GM23338 (cell line): ENCODE data around the gene UQCRC1. TPM values are rescaled to one million over a fixed set of nuclear protein-coding genes. Genes with fewer than 3 reads are reported as not detected.

Experiments used
- ATAC-seq: fragments of 200-7000 bp; cut with Tn5 transposase; 3 replicates; pipeline ENCODE4 v1.9.1; 2020
- DNase-seq: peaks from one replicate; pipeline ENCODE4 v3.0.0-alpha.2; 2015; ENCODE audit warnings: low spot score
- H2AFZ ChIP-seq: fragments of 200-600 bp; sonication (generic); 2 replicates; pipeline ENCODE4 v1.8.0; 2016; ENCODE audit warnings: antibody characterized with exemption, mild to moderate bottlenecking, moderate library complexity
- H3F3A ChIP-seq: fragments of 200-600 bp; sonication (generic); replicated peaks from 2 replicates; pipeline ENCODE4 v1.8.0; 2017; ENCODE audit warnings: antibody characterized with exemption, mixed run types, low read depth
- H3K27ac ChIP-seq: fragments of 200-600 bp; sonication (generic); 2 replicates; pipeline ENCODE4 v1.6.1; 2016; ENCODE audit warnings: low read depth
- H3K27me3 ChIP-seq: fragments of 200-600 bp; sonication (generic); 2 replicates; pipeline ENCODE4 v1.8.0; 2016; ENCODE audit warnings: mild to moderate bottlenecking, mixed run types, moderate library complexity; ENCODE audit not compliant: insufficient read depth
- H3K36me3 ChIP-seq: fragments of 200-600 bp; sonication (generic); 2 replicates; pipeline ENCODE4 v1.8.0; 2016; ENCODE audit warnings: mild to moderate bottlenecking; ENCODE audit not compliant: insufficient read depth
- H3K4me1 ChIP-seq: fragments of 200-600 bp; sonication (generic); 2 replicates; pipeline ENCODE4 v1.8.0; 2016; ENCODE audit warnings: mild to moderate bottlenecking, moderate library complexity; ENCODE audit not compliant: insufficient read depth
- H3K4me2 ChIP-seq: fragments of 200-600 bp; sonication (generic); 2 replicates; pipeline ENCODE4 v1.7.1; 2017; ENCODE audit warnings: mixed run types
- H3K4me3 ChIP-seq: fragments of 200-600 bp; sonication (generic); 2 replicates; pipeline ENCODE4 v1.6.1; 2016; ENCODE audit warnings: mixed run types
- H3K79me2 ChIP-seq: fragments of 200-600 bp; sonication (generic); replicated peaks from 2 replicates; pipeline ENCODE4 v1.8.0; 2017; ENCODE audit warnings: mild to moderate bottlenecking; ENCODE audit not compliant: insufficient read depth
- H3K9me2 ChIP-seq: fragments of 200-600 bp; sonication (generic); 2 replicates; pipeline ENCODE4 v1.8.0; 2017; ENCODE audit not compliant: insufficient read depth
- H4K20me1 ChIP-seq: fragments of 200-600 bp; sonication (generic); replicated peaks from 2 replicates; pipeline ENCODE4 v1.8.0; 2017; ENCODE audit warnings: mild to moderate bottlenecking; ENCODE audit not compliant: insufficient read depth
- H3K27ac Mint-ChIP-seq: 2 replicates; pipeline ENCODE4 v1.8.0; 2020; ENCODE audit warnings: inconsistent platforms, mild to moderate bottlenecking, moderate library complexity, mixed read lengths
- H3K27me3 Mint-ChIP-seq: 3 replicates; pipeline ENCODE4 v1.8.0; 2022; ENCODE audit warnings: low read depth, mild to moderate bottlenecking, moderate library complexity, mixed read lengths, inconsistent platforms; ENCODE audit not compliant: insufficient read depth, poor library complexity
- H3K36me3 Mint-ChIP-seq: 3 replicates; pipeline ENCODE4 v1.8.0; 2021; ENCODE audit warnings: low read depth, mild to moderate bottlenecking, inconsistent platforms, moderate library complexity, mixed read lengths
- H3K4me1 Mint-ChIP-seq: 3 replicates; pipeline ENCODE4 v1.8.0; 2020; ENCODE audit warnings: mild to moderate bottlenecking, inconsistent platforms, mixed read lengths
- H3K4me3 Mint-ChIP-seq: 3 replicates; pipeline ENCODE4 v1.8.0; 2021; ENCODE audit warnings: moderate library complexity, mild to moderate bottlenecking, inconsistent platforms, mixed read lengths
- H3K9me3 Mint-ChIP-seq: 3 replicates; pipeline ENCODE4 v1.8.0; 2020; ENCODE audit warnings: moderate library complexity, mild to moderate bottlenecking, inconsistent platforms, mixed read lengths
- CREB1 ChIP-seq: fragments of 250-450 bp; sonication (Bioruptor Pico); IDR thresholded peaks from 2 replicates; pipeline ENCODE4 v1.5.0; 2020; ENCODE audit warnings: low read depth, mild to moderate bottlenecking, moderate library complexity
- CTCF ChIP-seq, 2 experiments: fragments of 200-600 bp in 1 of 2; sonication (generic) in 1 of 2; conservative IDR thresholded peaks; 2 replicates each; pipeline versions ENCODE4 v1.5.1 to v1.6.1; 2016 to 2017; ENCODE audit warnings: antibody characterized with exemption in 2 of 2, low read depth in 2 of 2, mild to moderate bottlenecking in 2 of 2, moderate library complexity in 1 of 2
- EZH2 ChIP-seq: fragments of 200-600 bp; sonication (generic); IDR thresholded peaks from one replicate; pipeline ENCODE4 v1.8.0; 2017; ENCODE audit warnings: antibody characterized with exemption, mild to moderate bottlenecking, low read depth; ENCODE audit not compliant: unreplicated experiment
- EZH2phosphoT487 ChIP-seq: fragments of 200-600 bp; sonication (generic); IDR thresholded peaks from one replicate; pipeline ENCODE4 v1.8.1; 2018; ENCODE audit warnings: antibody characterized with exemption; ENCODE audit not compliant: unreplicated experiment
- NANOG ChIP-seq: IDR thresholded peaks from 2 replicates; pipeline ENCODE4 v1.6.1; 2016; ENCODE audit warnings: antibody characterized with exemption, borderline replicate concordance
- POLR2AphosphoS5 ChIP-seq: IDR thresholded peaks from 2 replicates; pipeline ENCODE4 v1.6.1; 2016; ENCODE audit warnings: antibody characterized with exemption, low read depth
- STAT1 ChIP-seq: IDR thresholded peaks from one replicate; pipeline ENCODE4 v1.6.1; 2016; ENCODE audit warnings: antibody characterized with exemption; ENCODE audit not compliant: unreplicated experiment
- ZNF331 ChIP-seq: fragments of 250-450 bp; sonication (Bioruptor Pico); IDR thresholded peaks from 2 replicates; pipeline ENCODE4 v1.5.0; 2020; ENCODE audit warnings: low read depth, mild to moderate bottlenecking, moderate library complexity
- polyA plus RNA-seq: library from polyadenylated mRNA; unstranded; fragments of >200 nt; fragmentation: Nextera tagmentation; extraction: Ambion mirVana; gene quantifications from 2 replicates; pipeline ENCODE4 v1.2.1, GENCODE V29; 2016
- total RNA-seq: library from RNA; depleted of rRNA; stranded (reverse); fragments of >200 nt; shearing (Covaris generic); gene quantifications from 2 replicates; pipeline ENCODE4 v1.2.3, GENCODE V29; 2014
- TF ChIP-seq, protein P1 (sequence below): fragments of 250-450 bp; sonication (Bioruptor Pico); IDR thresholded peaks from 2 replicates; pipeline ENCODE4 v1.5.0; 2020; ENCODE audit warnings: mild to moderate bottlenecking, moderate library complexity
- TF ChIP-seq, protein P2 (sequence below): IDR thresholded peaks from one replicate; pipeline ENCODE4 v1.6.1; 2018; ENCODE audit warnings: antibody characterized with exemption; ENCODE audit not compliant: unreplicated experiment

The UQCRC1 gene
- total and polyA plus RNA-seq, 2 experiments from 2014 or later: 232 to 439 TPM

DNA sequence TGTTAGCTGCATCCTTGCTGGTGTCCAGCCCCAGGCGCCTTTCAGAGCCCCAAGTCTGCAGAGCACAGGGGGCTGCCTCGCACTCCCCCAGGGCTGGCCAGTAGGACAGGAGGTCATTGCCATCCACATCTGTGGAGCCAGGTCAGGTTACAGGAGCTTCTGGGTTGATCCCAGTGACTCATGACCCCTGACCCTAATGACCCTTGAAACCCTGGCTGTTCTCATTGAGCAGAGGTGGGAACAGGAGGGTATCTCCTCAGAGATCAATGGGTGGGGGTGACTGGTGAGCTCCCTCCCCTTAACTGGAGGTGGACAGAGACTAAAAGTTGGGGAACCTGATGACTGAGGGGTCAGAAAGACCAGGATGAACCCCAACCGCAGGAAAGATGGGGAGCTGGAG, 31.9 kb upstream of the UQCRC1 start (continued):
- TF ChIP-seq, protein P1, sequence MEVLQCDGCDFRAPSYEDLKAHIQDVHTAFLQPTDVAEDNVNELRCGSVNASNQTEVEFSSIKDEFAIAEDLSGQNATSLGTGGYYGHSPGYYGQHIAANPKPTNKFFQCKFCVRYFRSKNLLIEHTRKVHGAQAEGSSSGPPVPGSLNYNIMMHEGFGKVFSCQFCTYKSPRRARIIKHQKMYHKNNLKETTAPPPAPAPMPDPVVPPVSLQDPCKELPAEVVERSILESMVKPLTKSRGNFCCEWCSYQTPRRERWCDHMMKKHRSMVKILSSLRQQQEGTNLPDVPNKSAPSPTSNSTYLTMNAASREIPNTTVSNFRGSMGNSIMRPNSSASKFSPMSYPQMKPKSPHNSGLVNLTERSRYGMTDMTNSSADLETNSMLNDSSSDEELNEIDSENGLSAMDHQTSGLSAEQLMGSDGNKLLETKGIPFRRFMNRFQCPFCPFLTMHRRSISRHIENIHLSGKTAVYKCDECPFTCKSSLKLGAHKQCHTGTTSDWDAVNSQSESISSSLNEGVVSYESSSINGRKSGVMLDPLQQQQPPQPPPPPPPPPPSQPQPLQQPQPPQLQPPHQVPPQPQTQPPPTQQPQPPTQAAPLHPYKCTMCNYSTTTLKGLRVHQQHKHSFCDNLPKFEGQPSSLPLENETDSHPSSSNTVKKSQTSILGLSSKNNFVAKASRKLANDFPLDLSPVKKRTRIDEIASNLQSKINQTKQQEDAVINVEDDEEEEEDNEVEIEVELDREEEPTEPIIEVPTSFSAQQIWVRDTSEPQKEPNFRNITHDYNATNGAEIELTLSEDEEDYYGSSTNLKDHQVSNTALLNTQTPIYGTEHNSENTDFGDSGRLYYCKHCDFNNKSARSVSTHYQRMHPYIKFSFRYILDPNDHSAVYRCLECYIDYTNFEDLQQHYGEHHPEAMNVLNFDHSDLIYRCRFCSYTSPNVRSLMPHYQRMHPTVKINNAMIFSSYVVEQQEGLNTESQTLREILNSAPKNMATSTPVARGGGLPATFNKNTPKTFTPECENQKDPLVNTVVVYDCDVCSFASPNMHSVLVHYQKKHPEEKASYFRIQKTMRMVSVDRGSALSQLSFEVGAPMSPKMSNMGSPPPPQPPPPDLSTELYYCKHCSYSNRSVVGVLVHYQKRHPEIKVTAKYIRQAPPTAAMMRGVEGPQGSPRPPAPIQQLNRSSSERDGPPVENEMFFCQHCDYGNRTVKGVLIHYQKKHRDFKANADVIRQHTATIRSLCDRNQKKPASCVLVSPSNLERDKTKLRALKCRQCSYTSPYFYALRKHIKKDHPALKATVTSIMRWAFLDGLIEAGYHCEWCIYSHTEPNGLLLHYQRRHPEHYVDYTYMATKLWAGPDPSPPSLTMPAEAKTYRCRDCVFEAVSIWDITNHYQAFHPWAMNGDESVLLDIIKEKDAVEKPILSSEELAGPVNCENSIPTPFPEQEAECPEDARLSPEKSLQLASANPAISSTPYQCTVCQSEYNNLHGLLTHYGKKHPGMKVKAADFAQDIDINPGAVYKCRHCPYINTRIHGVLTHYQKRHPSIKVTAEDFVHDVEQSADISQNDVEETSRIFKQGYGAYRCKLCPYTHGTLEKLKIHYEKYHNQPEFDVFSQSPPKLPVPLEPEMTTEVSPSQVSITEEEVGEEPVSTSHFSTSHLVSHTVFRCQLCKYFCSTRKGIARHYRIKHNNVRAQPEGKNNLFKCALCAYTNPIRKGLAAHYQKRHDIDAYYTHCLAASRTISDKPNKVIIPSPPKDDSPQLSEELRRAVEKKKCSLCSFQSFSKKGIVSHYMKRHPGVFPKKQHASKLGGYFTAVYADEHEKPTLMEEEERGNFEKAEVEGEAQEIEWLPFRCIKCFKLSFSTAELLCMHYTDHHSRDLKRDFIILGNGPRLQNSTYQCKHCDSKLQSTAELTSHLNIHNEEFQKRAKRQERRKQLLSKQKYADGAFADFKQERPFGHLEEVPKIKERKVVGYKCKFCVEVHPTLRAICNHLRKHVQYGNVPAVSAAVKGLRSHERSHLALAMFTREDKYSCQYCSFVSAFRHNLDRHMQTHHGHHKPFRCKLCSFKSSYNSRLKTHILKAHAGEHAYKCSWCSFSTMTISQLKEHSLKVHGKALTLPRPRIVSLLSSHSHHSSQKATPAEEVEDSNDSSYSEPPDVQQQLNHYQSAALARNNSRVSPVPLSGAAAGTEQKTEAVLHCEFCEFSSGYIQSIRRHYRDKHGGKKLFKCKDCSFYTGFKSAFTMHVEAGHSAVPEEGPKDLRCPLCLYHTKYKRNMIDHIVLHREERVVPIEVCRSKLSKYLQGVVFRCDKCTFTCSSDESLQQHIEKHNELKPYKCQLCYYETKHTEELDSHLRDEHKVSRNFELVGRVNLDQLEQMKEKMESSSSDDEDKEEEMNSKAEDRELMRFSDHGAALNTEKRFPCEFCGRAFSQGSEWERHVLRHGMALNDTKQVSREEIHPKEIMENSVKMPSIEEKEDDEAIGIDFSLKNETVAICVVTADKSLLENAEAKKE: no peak
- no peak for TF ChIP-seq EZH2phosphoT487
- no peak for TF ChIP-seq EZH2

GRCh38 chr3:48639944-48640606, 30.6 kb upstream of the UQCRC1 start:
- Histone ChIP-seq H4K20me1 (no peaks in the 10 kb centered on the region), H3K27ac (no peak overlapping the region), H3F3A (peaks cover 3% of the 10 kb centered on the region; the same call in 1 of the 2 replicates), H3K79me2 (no peaks in the 10 kb centered on the region), H3K36me3 (no peaks in the 10 kb centered on the region), H3K4me2 (no peak overlapping the region), H3K9me2 (no peaks in the 10 kb centered on the region), H3K4me3 (no peak overlapping the region), H3K4me1 (peaks cover 12% of the 10 kb centered on the region), H3K27me3 (no peaks in the 10 kb centered on the region), H2AFZ (no peak overlapping the region)
- DNase-seq (no peak), ATAC-seq (no peak)
- peaks cover 24% of the 10 kb centered on the region for H3K4me1 Mint-ChIP-seq
- H3K9me3 Mint-ChIP-seq: no peaks in the 10 kb centered on the region
- peaks cover 17% of the 10 kb centered on the region for H3K27me3 Mint-ChIP-seq
- H3K36me3 Mint-ChIP-seq: peaks cover 38% of the 10 kb centered on the region
- H3K4me3 Mint-ChIP-seq: no peak overlapping the region
- H3K27ac Mint-ChIP-seq: no peak overlapping the region
- TF ChIP-seq STAT1 (no peak), POLR2AphosphoS5 (no peak), CREB1 (CRISPR knock-in tag) (no peak), EZH2 (no peak), NANOG (no peak), ZNF331 (CRISPR knock-in tag) (no peak), EZH2phosphoT487 (no peak), CTCF (conservative IDR thresholded peaks at IDR 0.05; ENCODE audit: low read depth in 2 of 2) (no peak)
- TF ChIP-seq, protein P2, sequence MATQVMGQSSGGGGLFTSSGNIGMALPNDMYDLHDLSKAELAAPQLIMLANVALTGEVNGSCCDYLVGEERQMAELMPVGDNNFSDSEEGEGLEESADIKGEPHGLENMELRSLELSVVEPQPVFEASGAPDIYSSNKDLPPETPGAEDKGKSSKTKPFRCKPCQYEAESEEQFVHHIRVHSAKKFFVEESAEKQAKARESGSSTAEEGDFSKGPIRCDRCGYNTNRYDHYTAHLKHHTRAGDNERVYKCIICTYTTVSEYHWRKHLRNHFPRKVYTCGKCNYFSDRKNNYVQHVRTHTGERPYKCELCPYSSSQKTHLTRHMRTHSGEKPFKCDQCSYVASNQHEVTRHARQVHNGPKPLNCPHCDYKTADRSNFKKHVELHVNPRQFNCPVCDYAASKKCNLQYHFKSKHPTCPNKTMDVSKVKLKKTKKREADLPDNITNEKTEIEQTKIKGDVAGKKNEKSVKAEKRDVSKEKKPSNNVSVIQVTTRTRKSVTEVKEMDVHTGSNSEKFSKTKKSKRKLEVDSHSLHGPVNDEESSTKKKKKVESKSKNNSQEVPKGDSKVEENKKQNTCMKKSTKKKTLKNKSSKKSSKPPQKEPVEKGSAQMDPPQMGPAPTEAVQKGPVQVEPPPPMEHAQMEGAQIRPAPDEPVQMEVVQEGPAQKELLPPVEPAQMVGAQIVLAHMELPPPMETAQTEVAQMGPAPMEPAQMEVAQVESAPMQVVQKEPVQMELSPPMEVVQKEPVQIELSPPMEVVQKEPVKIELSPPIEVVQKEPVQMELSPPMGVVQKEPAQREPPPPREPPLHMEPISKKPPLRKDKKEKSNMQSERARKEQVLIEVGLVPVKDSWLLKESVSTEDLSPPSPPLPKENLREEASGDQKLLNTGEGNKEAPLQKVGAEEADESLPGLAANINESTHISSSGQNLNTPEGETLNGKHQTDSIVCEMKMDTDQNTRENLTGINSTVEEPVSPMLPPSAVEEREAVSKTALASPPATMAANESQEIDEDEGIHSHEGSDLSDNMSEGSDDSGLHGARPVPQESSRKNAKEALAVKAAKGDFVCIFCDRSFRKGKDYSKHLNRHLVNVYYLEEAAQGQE: no peak
